ENCODE data around the gene CA5A. TPM values are rescaled to one million over a fixed set of nuclear protein-coding genes. Genes with fewer than 3 reads are reported as not detected.
"Not testable (repeated sequence)": the region's sequence is repeated elsewhere in the genome, so short reads cannot be mapped to it uniquely, and the experiment has no call there.

Gene CA5A
- total RNA-seq, 1 experiment from 2014 or later: 0.10 TPM

- DNase-seq (ENCODE audit: extremely low read depth, low read depth): no peak
These were observed 61.5 kb downstream of the CA5A start for GRCh38 chr16:87874639-87875427.

GRCh38 chr16:87870418-87871291, 65.7 kb downstream of the CA5A start:
- not testable (repeated sequence) for DNase-seq (ENCODE audit: extremely low read depth, low read depth)

DNA sequence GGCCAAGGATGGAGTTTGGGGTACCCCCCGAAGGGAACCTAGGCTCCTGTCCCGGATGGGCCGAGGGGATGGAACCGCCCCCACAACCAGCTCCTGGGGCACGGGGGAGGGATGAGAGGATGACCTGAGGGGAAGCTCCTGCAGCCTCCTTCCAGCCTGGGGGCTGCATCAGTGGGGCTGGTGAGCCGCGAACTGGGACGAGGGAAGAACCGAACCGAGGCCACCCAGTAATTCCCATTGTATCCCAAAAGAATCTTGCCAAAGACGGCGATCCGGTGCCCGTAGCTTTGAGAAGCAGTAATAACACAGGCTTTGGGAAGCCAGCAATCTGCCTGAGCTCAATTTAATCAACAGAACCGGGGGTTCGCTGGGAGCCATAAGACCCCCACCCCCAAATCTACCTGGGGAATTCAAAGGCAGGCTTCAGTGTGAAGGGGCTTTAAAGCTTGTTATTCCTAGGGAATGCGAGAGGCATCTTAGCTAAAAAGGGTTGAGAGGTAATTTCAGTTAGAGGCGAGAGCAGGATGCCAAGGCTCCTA, 66.4 kb downstream of the CA5A start:
- not testable (repeated sequence) for DNase-seq (ENCODE audit: extremely low read depth, low read depth)

DNA sequence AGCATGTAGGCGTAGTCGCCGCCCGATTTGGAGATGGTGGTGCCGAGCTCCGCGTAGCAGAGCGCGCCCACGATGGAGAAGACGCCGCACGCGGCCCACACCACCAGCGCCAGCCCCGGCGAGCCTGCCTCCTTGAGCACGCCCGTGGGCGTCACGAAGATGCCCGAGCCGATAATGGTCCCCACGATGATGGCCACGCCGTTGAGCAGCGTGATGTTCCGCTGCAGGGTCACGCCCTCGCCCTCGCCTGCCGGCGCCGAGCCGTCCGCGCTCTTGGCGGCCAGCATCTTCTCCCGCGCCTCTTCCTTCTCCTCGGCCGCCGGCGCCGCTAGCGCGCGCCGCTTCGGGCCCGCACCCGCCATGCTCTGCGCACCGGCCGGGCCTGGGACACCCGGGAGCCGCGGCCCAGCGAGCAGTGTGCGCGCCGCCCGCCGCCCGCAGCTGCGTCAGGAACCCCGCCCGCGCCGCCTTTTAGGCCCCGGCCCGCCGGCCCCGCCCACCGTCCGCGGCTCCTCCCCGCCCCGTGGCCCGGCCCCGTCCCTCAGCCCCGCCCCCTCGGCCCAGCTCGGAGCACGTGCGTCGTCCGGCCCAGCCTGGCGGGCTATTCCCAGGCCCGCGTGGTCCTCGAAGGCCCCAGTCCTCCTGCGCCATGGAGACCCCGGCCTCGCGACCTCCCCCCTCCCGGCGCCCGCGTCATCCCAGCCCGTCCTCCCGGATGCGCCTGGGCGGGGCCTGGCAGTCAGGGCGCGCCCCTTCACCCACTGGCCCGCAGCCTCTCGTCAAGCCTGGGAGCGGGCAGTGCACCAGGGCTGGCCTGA, 67.1 kb downstream of the CA5A start, which contains the start of gene SLC7A5:
Gene SLC7A5 (minus strand): TSS at position 447 of the 818 bp plus-strand sequence. CDS start 85 bp downstream, at position 362.
- peak; percentile 72 for DNase-seq (ENCODE audit: extremely low read depth, low read depth)

- not testable (repeated sequence) for DNase-seq (ENCODE audit: extremely low read depth, low read depth)
These were observed 67.9 kb downstream of the CA5A start for GRCh38 chr16:87868254-87869029.

- not testable (repeated sequence) for DNase-seq (ENCODE audit: extremely low read depth, low read depth)
These were observed 70.3 kb downstream of the CA5A start for GRCh38 chr16:87865902-87866555.

DNA sequence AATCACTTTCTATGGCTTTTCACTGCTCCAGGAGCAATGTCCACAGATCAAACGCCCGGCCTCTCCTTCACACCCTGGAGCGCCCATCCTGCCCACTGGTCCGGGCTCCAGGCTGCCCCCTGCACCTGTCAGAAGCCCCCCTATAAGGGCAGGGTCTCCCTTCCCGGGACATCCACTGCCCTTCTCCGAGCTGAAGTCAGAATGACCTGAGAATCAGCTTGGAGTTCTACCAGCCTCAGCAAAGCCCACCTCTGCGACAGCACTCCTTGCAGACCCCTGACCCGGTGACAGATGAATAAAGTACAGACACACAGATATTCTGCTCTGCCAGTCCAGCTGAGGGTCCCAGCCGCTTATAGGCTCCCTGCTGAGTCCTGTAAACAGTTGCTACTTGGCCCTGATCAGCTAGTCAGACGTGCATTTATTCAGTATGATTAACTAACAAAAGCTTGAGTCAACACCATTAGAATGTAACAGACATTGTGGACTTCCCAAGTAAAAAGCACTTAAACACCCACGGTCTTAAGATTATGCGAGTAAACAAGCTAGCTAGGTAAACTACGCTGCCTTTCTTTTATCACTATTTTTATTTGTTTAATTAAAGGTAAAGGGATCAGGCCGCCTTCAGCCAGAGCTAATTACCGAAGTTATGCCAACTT, 71.9 kb downstream of the CA5A start:
- no peak for DNase-seq (ENCODE audit: extremely low read depth, low read depth)

GRCh38 chr16:87863327-87863635, 73.0 kb downstream of the CA5A start:
- not testable (repeated sequence) for DNase-seq (ENCODE audit: extremely low read depth, low read depth)

- not testable (repeated sequence) for DNase-seq (ENCODE audit: extremely low read depth, low read depth)
These were observed 73.6 kb downstream of the CA5A start for GRCh38 chr16:87862597-87863326.

DNA sequence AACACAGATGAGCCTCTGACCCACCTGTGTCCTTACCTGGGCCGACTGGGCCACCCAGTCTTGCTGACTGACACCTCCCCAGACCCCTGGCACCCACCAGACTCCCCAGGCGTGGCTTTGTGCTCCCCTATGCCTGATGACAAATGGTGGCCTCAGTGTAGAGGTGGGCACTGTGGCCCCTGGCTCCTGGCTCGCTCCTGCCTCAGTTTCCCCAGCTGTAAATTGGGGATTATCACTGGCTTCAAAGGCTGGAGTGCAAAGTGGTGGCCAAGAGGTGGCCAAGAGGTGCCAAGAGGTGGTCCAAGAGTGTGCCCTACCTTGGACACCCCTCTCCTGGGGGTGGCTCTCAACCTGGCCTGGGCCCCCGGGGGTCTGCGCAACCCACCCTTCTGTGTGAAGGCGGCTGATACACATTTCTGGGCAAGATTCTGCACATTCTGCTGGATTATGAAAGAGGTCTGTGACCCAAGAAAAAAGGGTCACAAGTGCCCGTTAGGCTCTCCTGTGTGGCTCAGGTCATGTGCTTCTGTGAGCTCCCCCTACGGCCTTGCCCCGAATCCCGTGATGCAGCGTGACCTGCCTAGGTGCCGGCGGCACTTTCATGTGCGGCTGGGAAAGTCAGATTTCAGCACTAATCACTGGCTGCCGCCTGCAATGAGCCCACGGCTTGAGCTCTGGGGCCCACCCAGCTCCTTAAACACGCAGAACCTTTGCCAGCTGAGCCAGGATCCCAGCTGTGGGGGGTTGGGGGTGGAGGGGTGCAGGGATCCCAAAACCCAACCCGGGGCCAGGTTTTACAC, 74.8 kb downstream of the CA5A start:
- DNase-seq (ENCODE audit: extremely low read depth, low read depth): not testable (repeated sequence)

DNA sequence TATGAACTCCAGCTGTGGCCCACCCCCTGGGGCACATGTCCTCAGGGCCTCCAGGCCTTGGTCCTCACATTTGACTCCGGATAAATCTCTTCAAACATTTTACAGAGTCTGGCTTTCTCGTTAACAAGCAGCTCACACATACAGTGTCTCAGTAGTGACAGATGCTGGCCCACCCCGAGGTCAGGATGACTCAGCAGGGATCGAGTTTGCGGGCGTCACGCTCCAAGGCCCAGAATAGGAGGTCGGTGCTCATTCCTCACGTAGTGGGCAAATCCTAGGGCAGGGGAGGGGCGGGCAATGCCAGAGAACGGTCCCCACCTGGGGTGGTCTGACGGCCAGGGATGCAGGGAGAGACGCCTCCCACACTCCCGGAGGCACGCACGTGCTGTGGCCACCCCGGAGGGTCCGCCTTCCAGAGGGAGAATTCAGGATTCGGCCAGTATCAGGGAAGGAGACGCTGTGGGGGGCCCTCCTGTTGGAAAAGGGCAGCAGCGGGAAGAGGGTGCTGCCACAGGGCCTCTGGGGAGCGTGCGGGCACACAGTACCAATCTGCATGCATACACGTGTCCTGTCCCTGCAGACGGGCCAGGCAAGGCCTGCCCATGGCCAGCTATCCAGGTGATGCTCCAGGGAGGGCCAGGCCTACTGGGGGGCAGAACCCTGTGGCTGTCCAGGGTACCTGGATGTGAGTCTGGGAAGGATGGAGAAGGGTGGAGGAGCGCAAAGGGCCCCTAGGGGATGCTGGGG, 75.6 kb downstream of the CA5A start:
- no peak for DNase-seq (ENCODE audit: extremely low read depth, low read depth)

DNA sequence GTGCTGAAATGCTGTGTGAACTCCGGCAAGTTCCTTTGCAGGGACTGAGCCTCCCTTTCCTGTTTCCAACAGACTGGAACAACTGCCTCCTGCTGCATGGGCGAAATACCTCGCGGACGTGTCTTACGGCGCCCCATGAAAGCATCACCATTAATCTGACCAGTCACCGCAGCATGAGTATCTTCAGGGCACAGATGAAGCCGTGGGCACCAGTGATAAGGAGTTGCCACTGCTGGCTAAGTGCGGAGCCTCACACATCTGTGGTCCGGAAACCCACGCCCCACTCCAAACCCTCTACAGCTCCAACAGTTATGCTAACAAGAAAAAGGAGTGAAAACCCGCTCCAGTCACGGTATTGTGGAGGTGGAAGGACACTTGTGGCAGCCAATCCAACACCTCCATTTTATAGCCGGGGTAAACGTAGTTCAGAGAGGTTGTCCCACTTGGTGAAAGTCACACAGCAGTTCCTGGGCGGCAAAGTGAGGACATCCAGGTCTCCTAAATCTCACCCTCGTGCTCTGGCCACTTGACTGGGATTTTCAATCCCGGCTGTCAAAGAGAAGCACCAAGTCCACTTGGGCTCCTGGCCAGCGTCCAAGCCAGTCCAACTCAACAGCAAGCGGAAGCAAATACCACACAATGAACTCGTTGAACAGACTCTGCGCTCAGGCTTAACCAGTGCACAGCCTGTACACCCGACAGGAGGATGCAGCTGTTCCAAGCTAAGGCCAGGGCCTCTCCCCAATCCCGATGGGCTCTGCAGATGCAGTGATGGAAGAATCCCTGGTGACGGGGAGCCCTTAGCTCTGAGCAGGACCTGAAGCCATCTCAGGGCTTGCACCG, 78.0 kb downstream of the CA5A start:
- not testable (repeated sequence) for DNase-seq (ENCODE audit: extremely low read depth, low read depth)

DNA sequence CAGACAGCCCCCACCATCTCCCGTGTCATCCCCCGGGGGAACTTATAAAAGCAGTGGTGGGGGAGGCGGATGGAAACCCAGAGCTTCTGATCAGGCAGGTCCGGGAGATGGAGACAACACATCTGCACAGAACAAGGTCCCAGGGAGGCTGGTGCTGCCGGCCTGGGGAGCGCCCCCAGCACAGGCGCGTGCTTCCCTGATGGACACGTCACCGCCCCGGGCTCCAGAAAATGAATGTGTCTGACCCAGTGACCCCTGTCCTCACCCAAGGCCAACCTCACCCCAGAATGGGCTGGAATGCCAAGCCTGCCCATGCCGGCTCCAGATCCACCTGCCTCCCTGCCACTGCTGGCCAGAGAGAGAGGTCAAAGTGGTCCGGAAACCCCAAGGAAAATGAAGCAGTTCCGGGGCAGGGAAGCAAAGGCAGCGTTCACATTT, 79.5 kb downstream of the CA5A start:
- no peak for DNase-seq (ENCODE audit: extremely low read depth, low read depth)

DNA sequence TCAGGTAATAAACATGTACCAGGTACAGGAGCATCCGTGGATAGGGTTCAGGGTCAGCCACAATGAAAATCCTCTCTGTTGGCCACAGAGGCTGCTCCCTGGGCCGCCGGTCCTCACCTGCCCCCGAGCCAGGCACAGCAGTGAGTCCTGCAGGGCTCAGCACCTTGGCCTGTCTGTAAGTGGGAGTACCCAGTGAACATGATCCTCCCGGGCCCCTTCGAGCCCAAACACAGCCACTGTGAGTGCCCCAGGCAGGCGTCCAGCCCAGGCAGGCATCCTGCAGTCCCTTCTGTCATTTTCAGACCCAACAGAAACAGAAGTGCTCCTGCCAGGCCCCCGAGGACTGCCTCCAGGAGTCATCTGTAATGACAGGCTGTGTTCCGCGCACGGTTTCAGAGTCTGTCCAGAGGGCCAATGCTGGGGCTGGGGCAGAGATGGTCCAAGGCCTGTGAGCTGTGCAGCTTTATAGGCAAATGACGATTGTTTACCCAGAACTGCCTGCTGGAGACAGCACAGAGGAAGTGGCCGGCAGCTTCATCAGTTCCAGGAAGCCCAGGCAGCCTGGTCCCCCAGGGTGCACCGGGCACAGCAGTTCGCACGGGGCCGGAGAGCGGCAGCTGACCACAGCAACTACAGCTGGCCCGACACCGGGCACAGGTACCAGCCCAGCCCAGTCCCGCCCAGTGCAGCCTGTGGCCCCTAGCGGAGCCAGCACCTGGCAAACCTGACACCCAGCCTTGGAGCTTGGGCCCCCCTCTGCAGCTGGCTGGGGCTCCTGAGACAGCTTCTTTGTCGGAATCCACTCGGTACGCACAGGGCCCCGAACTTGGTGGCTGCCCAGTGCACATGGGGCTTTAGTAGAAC, 80.2 kb downstream of the CA5A start:
- DNase-seq (ENCODE audit: extremely low read depth, low read depth): no peak

All from NCI-H460 (cell line).